Activated CD4-positive, alpha-beta T cell treated with anti-CD3 and anti-CD28 coated beads, Interleukin-10, Interleukin-2, amounts not matched to agents 100 ng/mL and 50 ng/mL, durations not matched to agents 16 hours and 8 hours (primary cell): ENCODE results near the gene EHD1.
A peak's percentile ranks its signal among the peaks of the same experiment; 100 is the strongest.
"Not testable (repeated sequence)": the region's sequence is repeated elsewhere in the genome, so short reads cannot be mapped to it uniquely, and the experiment has no call there.

ENCODE experiments used
- DNase-seq: peaks from one replicate; pipeline ENCODE4 v3.0.0-alpha.2; 2020

Gene EHD1

GRCh38 chr11:64817476-64817875 is 60.9 kb downstream of the EHD1 start:
- DNase-seq, result no peak

DNA sequence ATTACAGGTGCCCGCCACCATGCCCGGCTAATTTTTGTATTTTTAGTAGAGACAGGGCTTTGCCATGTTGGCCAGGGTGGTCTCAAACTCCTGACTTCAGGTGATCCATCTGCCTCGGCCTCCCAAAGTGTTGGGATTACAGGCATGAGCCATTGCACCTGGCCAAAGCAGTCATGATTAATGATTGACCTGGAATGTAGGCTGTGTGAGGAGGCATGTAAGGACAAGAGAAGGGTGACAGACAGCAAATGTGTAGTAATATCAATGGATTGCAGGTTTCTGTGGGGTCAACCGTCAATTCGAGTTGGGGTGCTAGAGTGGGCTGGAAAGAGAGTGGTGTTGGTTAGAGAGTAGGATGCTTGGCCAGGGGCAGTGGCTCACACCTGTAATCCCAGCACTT is 63.0 kb downstream of the EHD1 start:
- not testable (repeated sequence) for DNase-seq

DNA sequence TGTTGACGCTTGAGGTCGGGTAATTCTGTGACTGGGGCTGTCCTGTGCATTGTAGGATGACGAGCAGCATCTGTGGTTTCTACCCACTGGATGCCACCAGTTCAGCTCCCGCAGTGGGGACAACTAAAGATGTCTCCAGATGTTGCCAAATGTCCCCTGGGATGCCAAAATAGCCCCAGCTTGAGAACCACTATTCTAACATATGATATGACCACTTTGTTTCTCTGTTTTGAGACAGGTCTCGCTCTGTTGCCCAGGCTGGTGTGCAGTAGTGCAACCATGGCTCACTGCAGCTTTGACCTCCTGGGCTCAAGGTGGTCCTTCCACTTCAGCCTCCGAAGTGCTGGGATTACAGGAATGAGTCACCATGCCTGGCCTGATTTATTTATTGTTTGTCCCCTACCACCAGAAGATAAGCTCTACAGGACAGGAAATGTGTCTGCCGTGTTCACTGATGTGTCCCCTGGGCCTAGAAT is 63.7 kb downstream of the EHD1 start:
- no peak for DNase-seq

GRCh38 chr11:64813826-64814225 is 64.6 kb downstream of the EHD1 start:
- no peak for DNase-seq

- no peak for DNase-seq
Measured at GRCh38 chr11:64810891-64811272, 67.5 kb downstream of the EHD1 start.

DNA sequence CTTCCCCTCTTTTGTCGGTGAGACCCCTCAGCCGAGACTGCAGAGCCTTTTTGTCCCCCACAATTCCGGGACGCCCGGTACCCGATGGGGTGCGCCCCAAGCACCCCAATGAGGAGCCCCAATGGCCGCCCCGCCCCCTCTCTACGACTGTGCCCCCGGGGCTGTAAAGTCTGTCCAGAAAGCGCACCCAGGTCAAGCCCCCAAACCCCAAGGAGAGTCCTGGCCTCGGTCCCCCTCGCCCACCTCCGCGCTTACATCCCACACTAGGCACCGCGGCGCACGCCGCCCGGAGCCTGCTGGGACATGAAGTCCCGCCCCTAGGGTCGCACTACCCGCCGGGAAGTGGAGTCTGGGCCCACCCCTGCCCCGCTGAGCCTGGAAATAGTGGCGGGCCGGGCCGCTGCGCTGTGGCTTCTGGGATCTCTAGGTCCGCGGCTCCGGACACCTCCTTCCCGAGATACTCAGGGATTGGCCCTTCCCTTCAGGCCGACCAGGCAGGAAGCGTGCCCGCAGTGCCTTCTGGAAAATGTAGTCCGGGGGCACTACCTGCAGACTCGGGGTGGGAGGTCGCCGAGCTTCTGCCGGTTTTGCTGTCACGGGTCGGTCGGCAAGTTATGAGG is 68.0 kb downstream of the EHD1 start, which contains the start of gene MEN1:
TSS of gene MEN1 (minus strand) at position 281 of the 620 bp plus-strand sequence. CDS start 442 bp downstream, outside the sequence.
- peak; percentile 94 for DNase-seq

GRCh38 chr11:64809781-64810241 is 68.6 kb downstream of the EHD1 start:
- DNase-seq, result peak; percentile 6

DNA sequence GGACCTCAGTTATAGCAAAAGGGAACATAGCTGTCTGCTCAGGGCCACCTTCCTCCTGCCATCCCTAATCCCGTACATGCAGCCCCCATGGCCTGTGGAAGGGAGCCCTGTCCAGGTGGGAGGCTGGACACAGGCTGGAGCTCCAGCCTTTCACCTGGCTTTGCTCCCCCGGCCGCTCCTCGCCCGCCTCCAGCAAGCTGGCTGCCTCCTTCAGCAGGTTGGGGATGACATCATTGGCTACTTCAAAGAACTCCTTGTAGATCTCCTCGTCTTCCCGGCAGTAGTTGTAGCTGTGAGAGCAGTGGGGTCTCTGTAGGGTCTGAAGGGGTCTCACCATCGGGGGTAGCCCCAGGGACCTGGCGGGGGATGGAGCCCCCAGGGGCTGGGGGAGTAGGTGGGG is 72.9 kb downstream of the EHD1 start:
- DNase-seq, result no peak

- no peak for DNase-seq
Measured at GRCh38 chr11:64804346-64805210, 73.8 kb downstream of the EHD1 start.

GRCh38 chr11:64803846-64804345 is 74.5 kb downstream of the EHD1 start:
- no peak for DNase-seq

GRCh38 chr11:64803158-64803845 is 75.1 kb downstream of the EHD1 start, which contains the start of gene MAP4K2:
TSS of gene MAP4K2 (minus strand) at chr11:64803214. CDS start at chr11:64803149, 65 bp downstream.
- peak; percentile 91 for DNase-seq

DNA sequence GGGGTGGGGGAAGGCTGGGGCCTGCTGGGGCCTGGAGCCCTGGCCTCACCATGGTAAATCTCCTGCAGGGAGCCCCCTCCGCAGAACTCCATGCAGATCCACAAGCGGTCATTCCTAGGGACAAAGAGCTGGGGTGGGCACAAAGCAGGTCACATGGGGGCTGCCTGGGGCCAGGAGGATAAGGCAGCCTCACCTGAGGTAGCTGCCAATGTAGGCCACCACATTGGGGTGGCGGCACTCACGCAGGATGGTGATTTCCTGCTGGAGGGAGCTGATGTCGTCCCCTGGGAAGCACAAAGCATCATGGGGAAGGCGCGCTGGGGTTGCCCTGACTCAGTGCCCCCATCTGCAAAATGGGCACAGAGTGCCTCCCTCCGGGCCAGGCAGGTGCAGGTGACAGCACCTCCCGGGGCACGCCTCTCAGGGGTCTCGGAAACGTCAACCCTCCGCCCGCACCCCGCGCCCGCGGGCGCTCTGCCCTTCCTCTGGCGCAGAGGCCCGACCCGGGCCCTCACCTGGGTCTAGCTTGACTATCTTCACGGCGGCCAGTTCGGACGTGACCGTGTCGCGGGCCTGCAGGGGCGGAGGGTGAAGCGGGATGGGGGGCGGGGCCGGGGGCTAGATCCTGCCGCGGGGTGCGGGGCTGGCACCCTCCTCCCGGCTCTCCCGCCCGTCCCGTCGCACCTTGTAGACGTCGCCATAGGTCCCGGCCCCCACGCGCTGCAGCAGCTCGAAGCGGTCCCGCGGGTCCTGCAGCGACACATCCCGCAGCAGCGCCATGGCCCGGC is 75.9 kb downstream of the EHD1 start:
- peak; percentile 56 for DNase-seq
